8988T (cell line): Measurements from ENCODE around the gene TSNAXIP1.
"Not testable (repeated sequence)": the region's sequence is repeated elsewhere in the genome, so short reads cannot be mapped to it uniquely, and the experiment has no call there.

Experiments used
- DNase-seq: peaks from one replicate; pipeline ENCODE4 v3.0.0; 2011

TSNAXIP1 gene

GRCh38 chr16:67864044-67864443 is 57.4 kb downstream of the TSNAXIP1 start:
- DNase-seq = not testable (repeated sequence)

- DNase-seq = no peak
Measured at GRCh38 chr16:67864594-67864993, 57.9 kb downstream of the TSNAXIP1 start.

GRCh38 chr16:67865318-67865717 is 58.6 kb downstream of the TSNAXIP1 start:
- DNase-seq = peak; percentile 87

- no peak for DNase-seq
Measured at GRCh38 chr16:67868290-67868689, 61.6 kb downstream of the TSNAXIP1 start.

DNA sequence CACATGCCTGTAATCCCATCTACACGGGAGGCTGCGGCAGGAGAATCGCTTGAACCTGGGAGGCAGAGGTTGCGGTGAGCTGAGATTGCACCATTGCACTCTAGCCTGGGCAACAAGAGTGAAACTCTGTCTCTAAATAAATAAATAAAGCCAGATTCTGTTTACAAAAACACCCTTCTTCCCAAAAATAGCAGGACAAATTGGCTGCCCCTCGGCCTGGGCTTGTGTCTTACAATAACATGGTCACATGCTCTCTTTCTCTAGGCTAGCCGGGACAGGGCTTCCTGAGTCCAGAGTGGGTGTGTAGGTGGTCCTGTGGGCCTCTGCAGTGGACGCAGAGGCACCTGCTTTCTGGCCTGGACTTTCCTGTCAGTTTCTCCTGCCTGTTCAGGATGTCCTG is 63.0 kb downstream of the TSNAXIP1 start:
- DNase-seq = no peak

DNA sequence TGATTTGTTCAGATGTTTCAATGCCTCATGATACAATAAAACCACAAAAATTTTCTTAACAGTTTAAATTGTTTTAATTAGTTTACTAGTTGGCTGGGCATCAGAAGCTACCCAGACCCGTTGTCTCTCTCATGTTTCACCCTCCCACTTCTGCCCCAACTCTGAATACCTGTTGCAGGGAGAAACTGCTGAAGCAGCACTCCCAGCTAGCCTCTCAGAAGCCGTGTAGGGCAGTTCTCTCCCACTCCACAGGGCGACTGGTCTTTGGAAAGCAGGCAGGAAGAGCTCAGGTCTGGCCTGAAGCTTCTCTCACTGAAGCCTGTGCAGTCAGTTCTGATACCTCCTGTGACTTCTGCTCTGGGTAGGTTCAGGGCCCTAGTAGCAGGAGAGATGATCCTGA is 64.6 kb downstream of the TSNAXIP1 start:
- no peak for DNase-seq

DNA sequence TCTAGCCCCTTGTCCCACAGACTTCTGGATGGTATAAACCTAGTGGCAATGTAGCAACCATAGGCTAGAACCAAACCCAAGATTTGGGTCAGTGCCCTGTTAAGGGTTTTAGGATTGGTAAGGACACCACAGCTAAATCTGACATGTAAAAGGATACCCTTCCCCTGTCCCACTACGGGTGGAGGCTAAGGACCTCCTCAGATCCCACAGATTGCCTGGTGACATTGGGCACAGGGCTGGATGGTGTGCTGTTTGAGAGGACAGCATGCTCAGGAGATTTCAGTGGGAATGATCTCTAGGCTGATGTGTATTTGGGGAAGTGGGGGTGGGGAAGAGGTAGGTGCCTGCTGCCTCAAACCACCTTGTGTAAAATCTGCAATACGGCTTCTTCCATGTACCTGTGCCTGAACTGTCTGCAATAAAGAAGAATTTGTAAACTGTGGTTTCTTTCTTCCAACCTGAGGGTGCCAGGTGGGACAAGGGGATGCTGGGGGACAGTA is 65.5 kb downstream of the TSNAXIP1 start:
- DNase-seq = no peak

GRCh38 chr16:67872631-67873434 is 66.1 kb downstream of the TSNAXIP1 start, which contains the start of gene EDC4:
Gene EDC4, plus strand, starts transcription at chr16:67873052. Its CDS starts 210 bp downstream, at chr16:67873262.
- DNase-seq = peak; percentile 97

- no peak for DNase-seq
Measured at GRCh38 chr16:67873435-67874370, 67.0 kb downstream of the TSNAXIP1 start.

DNA sequence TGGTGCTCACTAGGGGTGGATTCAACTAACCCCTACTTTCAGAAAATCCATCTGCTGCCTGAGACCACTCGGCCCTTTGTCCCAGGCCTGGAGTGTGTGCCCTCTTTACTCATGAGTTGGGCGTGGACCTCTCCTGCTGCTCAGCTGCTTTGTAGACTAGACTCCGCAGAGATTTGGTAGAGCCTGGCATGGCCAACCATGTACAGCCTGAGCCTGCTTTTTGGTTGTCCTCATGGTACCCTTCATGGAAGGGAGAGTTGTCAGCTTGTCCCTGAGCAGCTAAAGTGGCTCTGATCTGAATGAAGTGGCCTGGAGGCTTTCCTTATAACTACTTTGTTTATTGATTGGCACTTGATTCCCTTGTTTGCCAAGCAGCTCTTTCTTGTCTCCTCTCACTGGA is 67.7 kb downstream of the TSNAXIP1 start:
- no peak for DNase-seq

DNA sequence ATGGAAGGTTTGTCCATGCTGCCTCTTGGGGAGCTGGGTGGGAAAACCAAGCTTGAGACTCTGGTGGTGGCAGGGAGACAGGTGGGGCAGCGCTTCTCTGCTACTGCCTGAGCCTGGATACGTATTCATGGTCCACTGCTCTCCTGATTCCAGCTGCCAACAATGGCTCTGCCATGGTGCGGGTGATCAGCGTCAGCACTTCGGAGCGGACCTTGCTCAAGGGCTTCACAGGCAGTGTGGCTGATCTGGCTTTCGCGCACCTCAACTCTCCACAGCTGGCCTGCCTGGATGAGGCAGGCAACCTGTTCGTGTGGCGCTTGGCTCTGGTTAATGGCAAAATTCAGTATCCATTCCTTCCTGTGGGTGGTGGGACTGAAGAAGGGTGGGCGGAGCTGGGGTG is 70.4 kb downstream of the TSNAXIP1 start:
- no peak for DNase-seq
